ENCODE results near the gene NXT2.
"Not testable (repeated sequence)": the region's sequence is repeated elsewhere in the genome, so short reads cannot be mapped to it uniquely, and the experiment has no call there.

NXT2 gene

GRCh38 chrX:109536439-109537323 is at the start of gene NXT2:
Gene NXT2 (plus strand): TSS chrX:109536844. CDS start chrX:109537007, 163 bp downstream.
- peak; percentile 92 for DNase-seq (ENCODE audit: low read depth)

- no peak for DNase-seq (ENCODE audit: low read depth)
Measured at GRCh38 chrX:109487640-109488039, 49.0 kb upstream of the NXT2 start.

DNA sequence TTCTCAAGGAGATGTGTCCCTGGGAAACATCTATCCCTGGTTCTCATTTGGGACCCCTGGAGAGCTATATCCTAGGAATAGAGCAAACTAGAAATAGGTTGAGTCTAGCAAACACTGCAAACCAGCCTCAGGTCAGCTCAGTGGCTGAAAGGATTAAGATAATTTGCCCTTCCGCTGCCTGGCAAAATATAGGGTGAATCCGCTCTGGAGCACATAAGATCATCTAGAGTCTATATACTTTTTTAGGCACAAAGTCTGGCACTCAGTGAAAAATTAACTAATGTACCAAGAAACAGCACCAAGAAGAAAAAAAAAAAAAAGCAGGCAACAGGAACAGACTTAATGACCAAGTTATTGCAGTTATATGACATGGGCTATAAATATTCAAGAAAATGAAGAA is 47.5 kb upstream of the NXT2 start:
- DNase-seq (ENCODE audit: low read depth), result no peak

DNA sequence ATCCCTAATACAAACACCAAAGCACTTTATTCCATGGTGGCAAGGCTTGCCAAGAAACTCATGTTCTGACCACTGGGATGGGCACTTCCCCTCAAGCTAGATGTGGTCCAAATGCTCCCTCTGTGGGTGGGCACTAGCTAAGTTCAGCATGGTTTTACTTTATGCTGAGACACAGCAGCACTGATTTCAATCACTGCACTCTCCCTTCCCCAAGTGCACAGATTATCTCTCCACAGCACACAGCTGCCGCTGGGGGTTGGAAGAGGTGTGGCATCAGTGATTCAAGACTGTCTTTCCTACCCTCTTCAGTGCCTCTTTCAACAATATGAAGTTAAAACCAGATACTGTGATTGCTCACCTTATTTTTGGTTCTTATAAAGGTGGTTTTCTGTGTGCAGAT is 38.2 kb upstream of the NXT2 start:
- DNase-seq (ENCODE audit: low read depth), result no peak

DNA sequence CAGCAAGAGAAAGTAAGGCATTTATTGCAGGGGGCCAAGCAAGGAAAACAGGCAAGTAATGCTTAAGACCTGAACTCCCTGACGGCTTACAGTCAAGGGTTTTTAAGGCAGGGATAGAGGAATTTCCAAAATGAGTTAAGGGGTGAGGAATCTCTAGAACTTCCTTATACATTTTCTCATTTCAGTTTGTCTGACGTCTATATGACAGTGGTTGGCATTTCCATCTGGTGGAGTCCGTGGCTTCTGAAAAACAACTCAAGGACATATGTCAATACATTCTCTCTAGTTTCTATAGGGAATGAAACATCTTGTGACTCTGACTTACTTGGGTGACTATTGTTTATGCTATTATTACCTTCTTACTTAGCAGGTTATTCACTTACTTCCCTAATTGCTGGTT is 35.5 kb upstream of the NXT2 start:
- no peak for DNase-seq (ENCODE audit: low read depth)

- no peak for DNase-seq (ENCODE audit: low read depth)
Measured at GRCh38 chrX:109508915-109509314, 27.7 kb upstream of the NXT2 start.

GRCh38 chrX:109511113-109511512 is 25.5 kb upstream of the NXT2 start:
- no peak for DNase-seq (ENCODE audit: low read depth)

- DNase-seq (ENCODE audit: low read depth), result no peak
Measured at GRCh38 chrX:109519001-109519400, 17.6 kb upstream of the NXT2 start.

GRCh38 chrX:109533005-109533404 is 3.6 kb upstream of the NXT2 start:
- DNase-seq (ENCODE audit: low read depth), result no peak

GRCh38 chrX:109533631-109534030 is 3.0 kb upstream of the NXT2 start:
- peak; percentile 9 for DNase-seq (ENCODE audit: low read depth)

DNA sequence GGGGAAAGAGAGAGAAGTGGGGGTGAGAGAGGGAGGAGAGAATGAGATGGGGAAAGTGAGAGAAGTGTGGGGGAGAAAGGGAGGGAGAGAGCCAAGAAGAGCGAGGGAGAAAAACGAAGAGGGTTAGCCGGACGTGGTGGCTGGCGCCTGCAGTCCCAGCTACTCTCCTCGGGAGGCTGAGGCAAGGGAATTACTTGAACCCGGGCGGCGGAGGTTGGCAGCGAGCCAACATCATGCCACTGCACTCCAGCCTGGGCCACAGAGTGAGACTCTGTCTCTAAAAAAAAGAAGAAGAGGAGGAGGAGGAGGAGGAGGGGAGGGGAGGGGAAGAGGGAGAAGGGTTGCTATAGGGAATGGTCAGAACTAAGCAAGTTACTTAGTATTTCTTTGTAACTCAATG is 1.7 kb upstream of the NXT2 start:
- DNase-seq (ENCODE audit: low read depth), result no peak

- DNase-seq (ENCODE audit: low read depth), result no peak
Measured at GRCh38 chrX:109535578-109535977, 1.1 kb upstream of the NXT2 start.

DNA sequence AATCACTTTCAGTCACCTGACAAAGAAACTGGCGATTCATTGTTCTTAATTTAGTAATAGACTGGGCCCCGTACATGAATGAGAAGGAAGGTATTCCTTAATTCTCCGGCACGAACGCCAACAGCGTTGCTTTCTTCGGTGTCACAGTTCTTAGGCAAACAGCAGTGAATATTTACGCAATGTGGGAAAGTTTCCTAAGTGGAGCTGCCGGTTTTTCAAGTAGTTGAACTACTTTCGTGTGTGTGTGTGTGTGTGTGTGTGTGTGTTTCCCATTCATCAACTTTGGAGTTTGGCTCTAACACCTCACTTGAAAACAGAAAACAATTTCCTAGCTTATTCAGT is 651 bp downstream of the NXT2 start:
- DNase-seq (ENCODE audit: low read depth), result peak; percentile 61

DNA sequence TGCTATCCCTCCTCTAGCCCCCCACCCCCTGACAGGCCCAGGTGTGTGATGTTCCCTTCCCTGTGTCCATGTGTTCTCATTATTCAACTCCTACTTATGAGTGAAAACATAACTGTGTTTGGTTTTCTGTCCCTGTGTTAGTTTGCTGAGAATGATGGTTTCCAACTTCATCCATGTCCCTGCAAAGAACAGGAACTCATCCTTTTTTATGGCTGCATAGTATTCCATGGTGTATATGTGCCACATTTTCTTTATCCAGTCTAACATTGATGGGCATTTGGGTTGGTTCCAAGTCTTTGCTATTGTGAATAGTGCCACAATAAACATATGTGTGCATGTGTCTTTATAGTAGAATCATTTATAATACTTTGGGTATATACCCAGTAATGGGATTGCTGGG is 2.4 kb downstream of the NXT2 start:
- not testable (repeated sequence) for DNase-seq (ENCODE audit: low read depth)

DNA sequence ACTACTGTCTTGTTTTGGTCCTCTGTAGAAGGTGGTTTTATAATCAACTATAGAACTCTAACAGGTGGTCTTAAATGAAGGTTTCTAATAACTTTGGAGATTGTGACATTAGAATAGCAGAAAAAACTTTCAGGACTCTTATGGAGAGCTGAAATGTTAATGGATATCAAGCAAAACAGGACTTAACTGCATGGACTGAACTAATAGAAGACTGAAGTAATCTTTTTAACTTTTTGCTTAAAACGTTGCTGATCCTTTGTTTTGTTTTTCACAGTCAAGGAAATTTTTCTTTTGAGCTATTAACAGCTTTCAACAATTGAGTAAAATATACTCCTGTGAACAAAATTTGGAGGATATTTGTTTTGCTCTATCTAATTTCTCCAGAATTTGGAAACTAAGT is 17.2 kb downstream of the NXT2 start:
- no peak for DNase-seq (ENCODE audit: low read depth)

DNA sequence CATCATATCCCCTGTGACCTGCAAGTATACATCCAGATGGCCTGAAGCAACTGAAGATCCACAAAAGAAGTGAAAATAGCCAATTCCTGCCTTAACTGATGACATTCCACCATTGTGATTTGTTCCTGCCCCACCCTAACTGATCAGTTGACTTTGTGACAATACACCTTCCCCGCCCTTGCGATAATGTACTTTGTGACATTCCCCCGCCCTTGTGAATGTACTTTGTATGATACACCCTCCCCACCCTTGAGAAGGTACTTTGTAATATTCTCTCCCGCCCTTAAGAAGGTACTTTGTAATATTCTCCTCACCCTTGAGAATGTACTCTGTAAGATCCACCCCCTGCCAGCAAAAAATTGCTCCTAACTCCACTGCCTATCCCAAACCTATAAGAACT is 39.4 kb downstream of the NXT2 start:
- not testable (repeated sequence) for DNase-seq (ENCODE audit: low read depth)

DNA sequence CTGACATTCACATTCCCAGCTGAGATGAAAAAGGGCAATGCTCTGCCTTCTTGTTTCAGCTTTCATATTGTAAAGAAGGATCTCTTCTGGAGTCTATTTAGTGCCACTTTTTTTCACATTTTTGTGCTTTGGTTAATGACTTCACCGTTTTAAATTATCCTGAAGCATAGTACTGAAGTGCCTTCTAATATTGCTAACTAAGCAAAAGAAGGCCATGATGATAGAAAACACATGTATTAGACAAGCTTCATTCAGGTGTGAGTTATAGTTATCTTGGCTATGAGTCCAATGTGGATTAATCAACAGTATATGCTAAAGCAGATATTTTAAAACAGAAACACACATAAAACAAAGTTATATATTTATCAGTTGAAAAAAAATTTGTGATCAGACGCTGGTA is 40.4 kb downstream of the NXT2 start:
- no peak for DNase-seq (ENCODE audit: low read depth)

DNA sequence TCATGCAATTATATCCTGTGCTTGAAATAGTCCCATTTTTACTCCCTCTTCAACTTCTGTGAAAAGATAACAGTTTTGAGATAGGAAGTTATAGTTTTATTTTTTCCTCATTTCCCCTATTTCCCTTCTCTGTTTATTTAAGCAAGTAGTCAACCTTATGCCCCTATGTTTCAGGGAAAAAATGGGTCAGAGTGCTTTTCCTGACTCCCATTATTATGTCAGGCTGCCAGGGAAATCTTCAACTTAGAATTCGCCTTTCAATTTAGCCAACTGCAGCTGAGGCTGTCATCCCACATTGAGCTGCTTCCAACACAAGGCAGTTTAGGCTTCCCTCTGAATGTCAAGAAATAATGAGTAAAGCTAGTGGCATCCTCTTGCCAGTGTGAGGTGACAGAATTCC is 42.3 kb downstream of the NXT2 start:
- DNase-seq (ENCODE audit: low read depth), result peak; percentile 18

- DNase-seq (ENCODE audit: low read depth), result no peak
Measured at GRCh38 chrX:109585488-109585887, 48.8 kb downstream of the NXT2 start.

GRCh38 chrX:109590176-109590575 is 53.5 kb downstream of the NXT2 start:
- DNase-seq (ENCODE audit: low read depth), result no peak

All from EH (cell line).